GM12878 (cell line): ENCODE data around the gene TADA2A. TPM values are rescaled to one million over a fixed set of nuclear protein-coding genes. Genes with fewer than 3 reads are reported as not detected.

Experiments used
- ATAC-seq: fragments of 200-7000 bp; cut with Tn5 transposase; 3 replicates; pipeline ENCODE4 v1.9.1; 2020; ENCODE audit warnings: mild to moderate bottlenecking, moderate library complexity
- BruUV-seq: library from RNA; stranded (reverse); fragments of 400-500 nt; replicated peaks from 2 replicates; lab custom pipeline; 2021; lab: Mats Ljungman, UMichigan
- CTCF ChIA-PET: fragments of 300-600 bp; sonication (Branson Sonifier 250); formaldehyde crosslinking; extraction: SDS; loops from one replicate; lab custom pipeline; 2021; ENCODE audit warnings: inconsistent platforms; lab: Yijun Ruan, JAX
- POLR2A ChIA-PET: fragments of 350-600 bp; formaldehyde crosslinking; extraction: SDS; loops from one replicate; lab custom pipeline; 2021; ENCODE audit warnings: inconsistent platforms; lab: Charles Lee
- RAD21 ChIA-PET: fragments of 300-600 bp; sonication (Branson Sonifier 250); formaldehyde crosslinking; loops from one replicate; lab custom pipeline; 2023; ENCODE audit warnings: antibody characterized with exemption; ENCODE audit not compliant: unreplicated experiment; lab: Charles Lee
- SMC1A ChIA-PET: fragments of 300-600 bp; sonication (Branson Sonifier 250); formaldehyde crosslinking; loops from one replicate; lab custom pipeline; 2023; ENCODE audit not compliant: unreplicated experiment, uncharacterized antibody; lab: Charles Lee
- DNase-seq: peaks from one replicate; pipeline ENCODE4 v3.0.0-alpha.2; 2011; ENCODE audit warnings: low read depth, low spot score
- FAIRE-seq: peaks from 3 replicates; lab custom pipeline; 2011; peaks lifted over from hg19 to GRCh38; lab: Jason Lieb, UNC
- H2AFZ ChIP-seq: 2 replicates; pipeline ENCODE4 v1.6.0; 2011; ENCODE audit warnings: low read depth, low read length, control low read depth; ENCODE audit not compliant: control insufficient read depth
- H3K27ac ChIP-seq: 2 replicates; pipeline ENCODE4 v1.5.1; 2011; ENCODE audit warnings: control low read depth; ENCODE audit not compliant: control insufficient read depth, insufficient read depth
- H3K27me3 ChIP-seq, 2 experiments: replicated peaks in 1 of 2; 2 replicates each; pipeline versions ENCODE4 v1.6.0 to v1.6.1; 2011; ENCODE audit warnings: low read length in 1 of 2; ENCODE audit not compliant: control insufficient read depth in 2 of 2, insufficient read depth in 2 of 2
- H3K36me3 ChIP-seq, 2 experiments: 2 replicates each; pipeline ENCODE4 v1.5.1; 2011; ENCODE audit warnings: low read length in 1 of 2; ENCODE audit not compliant: control insufficient read depth in 2 of 2, insufficient read depth in 2 of 2
- H3K4me1 ChIP-seq: 2 replicates; pipeline ENCODE4 v1.6.1; 2011; ENCODE audit warnings: mild to moderate bottlenecking, low read length, moderate library complexity, mixed read lengths; ENCODE audit not compliant: control insufficient read depth, insufficient read depth
- H3K4me2 ChIP-seq: 2 replicates; pipeline ENCODE4 v1.6.0; 2011; ENCODE audit warnings: control low read depth; ENCODE audit not compliant: control insufficient read depth, insufficient read depth
- H3K4me3 ChIP-seq: fragments of 200-600 bp; sonication (generic); 2 replicates; pipeline ENCODE4 v1.5.1; 2016
- H3K79me2 ChIP-seq: 2 replicates; pipeline ENCODE4 v1.6.0; 2011; ENCODE audit warnings: low read length; ENCODE audit not compliant: control insufficient read depth, insufficient read depth
- H3K9ac ChIP-seq: 2 replicates; pipeline ENCODE4 v1.8.0; 2011; ENCODE audit warnings: low read length, control low read depth, mixed read lengths; ENCODE audit not compliant: control insufficient read depth, insufficient read depth
- H3K9me3 ChIP-seq: replicated peaks from 3 replicates; pipeline ENCODE4 v1.5.1; 2011; ENCODE audit warnings: mild to moderate bottlenecking, low read length; ENCODE audit not compliant: control insufficient read depth, insufficient read depth
- H4K20me1 ChIP-seq: 2 replicates; pipeline ENCODE4 v1.6.0; 2011; ENCODE audit not compliant: control insufficient read depth, insufficient read depth
- BCL3 ChIP-seq: IDR thresholded peaks from 2 replicates; pipeline ENCODE4 v1.6.1; 2011; ENCODE audit warnings: borderline replicate concordance, low read depth, mild to moderate bottlenecking, moderate library complexity, low read length; ENCODE audit not compliant: insufficient read depth, poor library complexity, severe bottlenecking
- BHLHE40 ChIP-seq, 2 experiments: fragments of 450-650 bp in 1 of 2; IDR thresholded peaks; 2 replicates each; pipeline ENCODE4 v1.6.1; 2011 to 2017; ENCODE audit warnings: low read depth in 2 of 2, borderline replicate concordance in 1 of 2, improper control_type of control experiment in 1 of 2, low read length in 1 of 2, mild to moderate bottlenecking in 1 of 2
- CEBPB ChIP-seq, 2 experiments: fragments of 150-350 bp in 1 of 2; IDR thresholded peaks; 2 replicates each; pipeline ENCODE4 v1.6.1; 2012 to 2014; ENCODE audit warnings: low read depth in 2 of 2, low read length in 2 of 2, borderline replicate concordance in 1 of 2, inconsistent platforms in 1 of 2
- CREB1 ChIP-seq: IDR thresholded peaks from 2 replicates; pipeline ENCODE4 v1.6.1; 2012; ENCODE audit warnings: low read depth, mild to moderate bottlenecking, inconsistent platforms
- HDGF ChIP-seq: fragments of 450-650 bp; IDR thresholded peaks from 2 replicates; pipeline ENCODE4 v1.6.1; 2016; ENCODE audit warnings: antibody characterized with exemption
- MXI1 ChIP-seq: fragments of 150-350 bp; IDR thresholded peaks from 2 replicates; pipeline ENCODE4 v1.6.1; 2011; ENCODE audit warnings: low read depth, mild to moderate bottlenecking, inconsistent platforms, low read length, improper control_type of control experiment
- POLR2A ChIP-seq: IDR thresholded peaks from 2 replicates; pipeline ENCODE4 v1.6.1; 2011; ENCODE audit warnings: low read depth, mild to moderate bottlenecking, low read length
- SPI1 ChIP-seq: IDR thresholded peaks from 2 replicates; pipeline ENCODE4 v1.6.1; 2011; ENCODE audit warnings: low read depth, mild to moderate bottlenecking, low read length, moderate library complexity, borderline replicate concordance; ENCODE audit not compliant: insufficient read depth
- WGBS: methylation state at CpG from one replicate; pipeline ENCODE4 v1.1.6; 2016; ENCODE audit warnings: low lambda C conversion rate; ENCODE audit not compliant: insufficient replicate concordance, insufficient coverage; ENCODE audit errors: missing lambda C conversion rate; 5-methylcytosine and 5-hydroxymethylcytosine counted together
- in situ Hi-C: fragments of 300-500 bp; cut with MboI; formaldehyde crosslinking; loops from 9 replicates; pipeline ENCODE4 v1.14.3; 2018; ENCODE audit warnings: mixed read lengths
- intact Hi-C: fragments of 100-400 bp; cut with micrococcal nuclease; formaldehyde crosslinking; loops from one replicate; pipeline ENCODE4 v1.14.2; 2022; ENCODE audit not compliant: unreplicated experiment
- polyA plus RNA-seq, 11 experiments: library from polyadenylated mRNA; depleted of rRNA in 4 of 11; unstranded in 6 of 11; stranded (reverse) in 5 of 11; fragments of >200 nt; fragmentation: Nextera tagmentation in 4 of 11; fragmentation: Illumina TruSeq in 1 of 11; extraction: Ambion mirVana in 4 of 11; extraction: Trizol in 1 of 11; gene quantifications; 1 replicate in 1 of 11; 2 replicates in 10 of 11; pipeline versions ENCODE4 v1.2.1 to v1.2.3, GENCODE V29; 2011 to 2016; ENCODE audit warnings: inconsistent platforms in 2 of 11, missing spikeins in 2 of 11, low read depth in 1 of 11
- total RNA-seq, 4 experiments: library from RNA; depleted of rRNA in 3 of 4; stranded (reverse); fragments of >200 nt in 3 of 4; fragmentation: Illumina TruSeq in 1 of 4; extraction: Trizol in 1 of 4; gene quantifications; 2 replicates each; pipeline versions ENCODE4 v1.2.1 to v1.2.3, GENCODE V29; 2013 to 2021
- TF ChIP-seq, protein P1 (sequence below): IDR thresholded peaks from 2 replicates; pipeline ENCODE4 v1.6.1; 2012; ENCODE audit warnings: low read length, inconsistent platforms
- TF ChIP-seq, protein P2 (sequence below): IDR thresholded peaks from 2 replicates; pipeline ENCODE4 v1.6.1; 2011; ENCODE audit warnings: borderline replicate concordance, low read depth, mild to moderate bottlenecking, moderate library complexity, mixed read lengths, low read length; ENCODE audit not compliant: insufficient read depth; ENCODE audit errors: extremely low read length
- TF ChIP-seq, protein P3 (sequence below): IDR thresholded peaks from 2 replicates; pipeline ENCODE4 v1.6.1; 2012; ENCODE audit warnings: low read depth, low read length, improper control_type of control experiment

Gene TADA2A
- total and polyA plus RNA-seq, 10 of the 15 experiments (the other 5 are each of a cell fraction or from before 2014, with no cell fraction given) = 19.6 to 43.8 (median 34.1) TPM

DNA sequence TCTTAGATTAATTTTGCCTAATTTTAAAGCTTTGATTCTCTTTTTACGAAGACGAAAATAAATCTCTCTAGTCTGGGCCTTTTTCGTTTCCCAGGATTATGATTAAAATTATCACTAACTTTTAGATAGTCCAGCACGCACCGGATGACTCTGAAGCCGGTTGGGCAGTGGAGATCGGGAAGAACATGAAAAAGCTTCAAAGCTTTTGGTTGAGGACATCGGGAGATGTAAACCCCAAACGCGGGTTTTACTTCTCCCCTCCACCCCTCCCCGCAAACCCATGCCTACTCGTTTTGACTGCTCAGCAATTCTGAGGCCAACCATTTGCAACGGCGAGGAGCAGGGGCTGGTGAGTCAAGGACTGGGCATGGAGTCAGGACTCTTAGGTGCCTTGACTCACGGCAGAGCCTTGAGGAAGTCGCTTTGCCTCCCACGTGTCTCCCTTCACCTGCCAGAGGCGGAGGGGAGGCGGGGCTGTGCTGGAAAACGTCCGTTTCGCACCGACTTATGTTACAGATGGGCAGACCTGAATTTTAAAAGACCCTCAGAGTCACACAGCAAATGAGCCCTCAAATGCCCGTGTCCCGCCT is 82.0 kb downstream of the TADA2A start:
- intact Hi-C loops = loop anchor here (2.0 kb wide), 2 partner anchors 116 to 120 kb away; partner anchors contain the start of gene SYNRG
- in situ Hi-C loops = no loop called here
- Histone ChIP-seq H2AFZ (peak overlapping the region; percentile 97), H3K4me2 (peak overlapping the region; percentile 100), H3K9ac (peak overlapping the region; percentile 75), H3K4me1 (peaks cover 19% of the 10 kb centered on the region), H3K4me3 (peak overlapping the region; percentile 85), H3K9me3 (no peaks in the 10 kb centered on the region), H3K27ac (no peak overlapping the region), H3K79me2 (peaks cover 12% of the 10 kb centered on the region), H3K27me3 (no peaks in the 10 kb centered on the region), H4K20me1 (no peaks in the 10 kb centered on the region), H3K36me3 (no peaks in the 10 kb centered on the region)
- ChIA-PET CTCF (interaction anchor here (1.0 to 1.2 kb wide), 7 partner anchors 9 to 888 kb away, joined by 3 to 4 read pairs (median 3); partner anchors contain the start of gene SYNRG), SMC1A (interaction anchor here (0.8 to 1.0 kb wide), 3 partner anchors 41 to 77 kb away, joined by 3 read pairs; no protein-coding TSS in a partner anchor), RAD21 (interaction anchor here (0.7 to 1.3 kb wide), 5 partner anchors 39 to 112 kb away, joined by 3 to 4 read pairs (median 3); no protein-coding TSS in a partner anchor), POLR2A (interaction anchor here (0.5 to 1.5 kb wide), 6 partner anchors 11 to 81 kb away, joined by 3 to 5 read pairs (median 3); no protein-coding TSS in a partner anchor)
- FAIRE-seq (no peak), ATAC-seq (peak; percentile 45), DNase-seq (no peak)
- 10% methylated on average over 25 of the region's 25 CpGs for WGBS
- TF ChIP-seq BCL3 (peak; percentile 37), BHLHE40 (IDR thresholded peaks at IDR 0.05; ENCODE audit: borderline replicate concordance in 1 of 2, low read depth in 2 of 2, low read length in 1 of 2) (peak in 1 of 2 experiments; percentile 5; a peak in 1 of 4 replicates), HDGF (no peak), MXI1 (peak; percentile 43; the same call in 1 of the 2 replicates), SPI1 (0 out of 2 replicates have a peak, but pooled peaks have one; percentile 20), POLR2A (no peak), CEBPB (IDR thresholded peaks at IDR 0.05; ENCODE audit: borderline replicate concordance in 1 of 2, low read depth in 2 of 2, low read length in 2 of 2) (no peak), CREB1 (no peak)
- TF ChIP-seq, protein P1, sequence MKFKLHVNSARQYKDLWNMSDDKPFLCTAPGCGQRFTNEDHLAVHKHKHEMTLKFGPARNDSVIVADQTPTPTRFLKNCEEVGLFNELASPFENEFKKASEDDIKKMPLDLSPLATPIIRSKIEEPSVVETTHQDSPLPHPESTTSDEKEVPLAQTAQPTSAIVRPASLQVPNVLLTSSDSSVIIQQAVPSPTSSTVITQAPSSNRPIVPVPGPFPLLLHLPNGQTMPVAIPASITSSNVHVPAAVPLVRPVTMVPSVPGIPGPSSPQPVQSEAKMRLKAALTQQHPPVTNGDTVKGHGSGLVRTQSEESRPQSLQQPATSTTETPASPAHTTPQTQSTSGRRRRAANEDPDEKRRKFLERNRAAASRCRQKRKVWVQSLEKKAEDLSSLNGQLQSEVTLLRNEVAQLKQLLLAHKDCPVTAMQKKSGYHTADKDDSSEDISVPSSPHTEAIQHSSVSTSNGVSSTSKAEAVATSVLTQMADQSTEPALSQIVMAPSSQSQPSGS = no peak
- TF ChIP-seq, protein P2, sequence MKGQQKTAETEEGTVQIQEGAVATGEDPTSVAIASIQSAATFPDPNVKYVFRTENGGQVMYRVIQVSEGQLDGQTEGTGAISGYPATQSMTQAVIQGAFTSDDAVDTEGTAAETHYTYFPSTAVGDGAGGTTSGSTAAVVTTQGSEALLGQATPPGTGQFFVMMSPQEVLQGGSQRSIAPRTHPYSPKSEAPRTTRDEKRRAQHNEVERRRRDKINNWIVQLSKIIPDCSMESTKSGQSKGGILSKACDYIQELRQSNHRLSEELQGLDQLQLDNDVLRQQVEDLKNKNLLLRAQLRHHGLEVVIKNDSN = peak; percentile 51
- TF ChIP-seq, protein P3, sequence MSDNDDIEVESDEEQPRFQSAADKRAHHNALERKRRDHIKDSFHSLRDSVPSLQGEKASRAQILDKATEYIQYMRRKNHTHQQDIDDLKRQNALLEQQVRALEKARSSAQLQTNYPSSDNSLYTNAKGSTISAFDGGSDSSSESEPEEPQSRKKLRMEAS = no peak
- BruUV-seq = no TSS peak
